OCI-LY7 (cell line): Measurements from ENCODE around the gene RAB27A.

Experiments
- EZH2phosphoT487 ChIP-seq: fragments of 200-600 bp; sonication (generic); IDR thresholded peaks from 2 replicates; pipeline ENCODE4 v1.6.1; 2018; ENCODE audit warnings: low read depth, borderline replicate concordance, mild to moderate bottlenecking, mixed run types, antibody characterized with exemption, low read length, moderate library complexity, mixed read lengths
- TF ChIP-seq, protein P1 (sequence below): fragments of 200-600 bp; sonication (generic); conservative IDR thresholded peaks from 2 replicates; pipeline ENCODE4 v1.5.1; 2014; ENCODE audit warnings: mild to moderate bottlenecking, antibody characterized with exemption, low read length, moderate library complexity, mixed read lengths

- TF ChIP-seq, protein P1, sequence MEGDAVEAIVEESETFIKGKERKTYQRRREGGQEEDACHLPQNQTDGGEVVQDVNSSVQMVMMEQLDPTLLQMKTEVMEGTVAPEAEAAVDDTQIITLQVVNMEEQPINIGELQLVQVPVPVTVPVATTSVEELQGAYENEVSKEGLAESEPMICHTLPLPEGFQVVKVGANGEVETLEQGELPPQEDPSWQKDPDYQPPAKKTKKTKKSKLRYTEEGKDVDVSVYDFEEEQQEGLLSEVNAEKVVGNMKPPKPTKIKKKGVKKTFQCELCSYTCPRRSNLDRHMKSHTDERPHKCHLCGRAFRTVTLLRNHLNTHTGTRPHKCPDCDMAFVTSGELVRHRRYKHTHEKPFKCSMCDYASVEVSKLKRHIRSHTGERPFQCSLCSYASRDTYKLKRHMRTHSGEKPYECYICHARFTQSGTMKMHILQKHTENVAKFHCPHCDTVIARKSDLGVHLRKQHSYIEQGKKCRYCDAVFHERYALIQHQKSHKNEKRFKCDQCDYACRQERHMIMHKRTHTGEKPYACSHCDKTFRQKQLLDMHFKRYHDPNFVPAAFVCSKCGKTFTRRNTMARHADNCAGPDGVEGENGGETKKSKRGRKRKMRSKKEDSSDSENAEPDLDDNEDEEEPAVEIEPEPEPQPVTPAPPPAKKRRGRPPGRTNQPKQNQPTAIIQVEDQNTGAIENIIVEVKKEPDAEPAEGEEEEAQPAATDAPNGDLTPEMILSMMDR = no peak
- TF ChIP-seq EZH2phosphoT487 = no peak
Measured at GRCh38 chr15:55183679-55184078, 105.9 kb downstream of the RAB27A start.
